GM12801 (cell line): ENCODE data around the gene FOXB2.

ENCODE experiments used
- TF ChIP-seq, protein P1 (sequence below): IDR thresholded peaks from one replicate; pipeline ENCODE4 v1.5.1; 2011; ENCODE audit warnings: control low read depth; ENCODE audit not compliant: insufficient read length; ENCODE audit errors: extremely low read depth

FOXB2 gene

DNA sequence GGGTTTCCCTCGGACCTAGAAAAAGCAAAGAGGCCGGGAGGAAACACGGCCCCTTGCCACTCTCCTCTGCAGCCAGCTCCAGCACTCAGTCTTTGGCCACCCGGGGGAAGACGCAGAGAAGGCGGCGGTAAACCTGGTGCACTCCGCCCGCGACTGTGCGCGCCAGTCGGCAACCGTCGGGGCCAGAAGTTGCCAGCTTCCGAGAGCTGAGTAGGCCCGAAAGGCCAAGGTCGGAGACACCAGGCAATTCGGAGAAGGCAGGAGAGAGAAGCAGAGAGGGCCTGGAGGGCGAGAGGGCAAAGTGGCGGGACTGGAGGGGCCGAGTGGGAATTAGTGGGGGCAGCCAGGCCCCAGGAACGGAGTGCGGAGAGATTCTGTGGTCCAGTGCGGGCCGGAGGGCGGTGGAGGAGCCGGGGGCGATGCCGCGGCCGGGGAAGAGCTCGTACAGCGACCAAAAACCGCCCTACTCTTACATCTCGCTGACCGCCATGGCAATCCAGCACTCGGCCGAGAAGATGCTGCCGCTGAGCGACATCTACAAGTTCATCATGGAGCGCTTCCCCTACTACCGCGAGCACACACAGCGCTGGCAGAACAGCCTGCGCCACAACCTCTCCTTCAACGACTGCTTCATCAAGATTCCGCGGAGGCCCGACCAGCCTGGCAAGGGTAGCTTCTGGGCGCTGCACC lies at the start of gene FOXB2:
Gene FOXB2 (plus strand): TSS at position 420 of the 690 bp plus-strand sequence. CDS start 0 bp downstream, at position 420.
- TF ChIP-seq, protein P1, sequence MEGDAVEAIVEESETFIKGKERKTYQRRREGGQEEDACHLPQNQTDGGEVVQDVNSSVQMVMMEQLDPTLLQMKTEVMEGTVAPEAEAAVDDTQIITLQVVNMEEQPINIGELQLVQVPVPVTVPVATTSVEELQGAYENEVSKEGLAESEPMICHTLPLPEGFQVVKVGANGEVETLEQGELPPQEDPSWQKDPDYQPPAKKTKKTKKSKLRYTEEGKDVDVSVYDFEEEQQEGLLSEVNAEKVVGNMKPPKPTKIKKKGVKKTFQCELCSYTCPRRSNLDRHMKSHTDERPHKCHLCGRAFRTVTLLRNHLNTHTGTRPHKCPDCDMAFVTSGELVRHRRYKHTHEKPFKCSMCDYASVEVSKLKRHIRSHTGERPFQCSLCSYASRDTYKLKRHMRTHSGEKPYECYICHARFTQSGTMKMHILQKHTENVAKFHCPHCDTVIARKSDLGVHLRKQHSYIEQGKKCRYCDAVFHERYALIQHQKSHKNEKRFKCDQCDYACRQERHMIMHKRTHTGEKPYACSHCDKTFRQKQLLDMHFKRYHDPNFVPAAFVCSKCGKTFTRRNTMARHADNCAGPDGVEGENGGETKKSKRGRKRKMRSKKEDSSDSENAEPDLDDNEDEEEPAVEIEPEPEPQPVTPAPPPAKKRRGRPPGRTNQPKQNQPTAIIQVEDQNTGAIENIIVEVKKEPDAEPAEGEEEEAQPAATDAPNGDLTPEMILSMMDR = no peak

DNA sequence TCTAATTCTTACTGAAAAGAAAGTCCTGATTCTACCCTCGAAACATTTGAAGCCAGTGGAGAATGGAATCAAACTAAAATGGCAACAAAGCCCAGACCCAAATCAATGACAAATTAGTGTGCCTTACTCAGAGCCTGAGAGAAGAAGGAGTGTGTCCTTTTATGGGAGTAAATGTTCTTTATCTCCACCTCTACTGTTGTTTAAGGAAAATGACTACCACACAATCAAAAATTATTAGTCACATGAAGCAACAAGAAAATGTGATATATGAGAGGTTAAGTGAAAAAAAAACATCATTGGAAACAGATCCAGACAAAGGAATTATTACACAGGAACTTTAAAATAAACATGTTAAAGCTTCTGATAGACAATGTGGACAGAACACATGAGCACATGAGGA lies 49.7 kb upstream of the FOXB2 start:
- TF ChIP-seq, protein P1 = no peak

DNA sequence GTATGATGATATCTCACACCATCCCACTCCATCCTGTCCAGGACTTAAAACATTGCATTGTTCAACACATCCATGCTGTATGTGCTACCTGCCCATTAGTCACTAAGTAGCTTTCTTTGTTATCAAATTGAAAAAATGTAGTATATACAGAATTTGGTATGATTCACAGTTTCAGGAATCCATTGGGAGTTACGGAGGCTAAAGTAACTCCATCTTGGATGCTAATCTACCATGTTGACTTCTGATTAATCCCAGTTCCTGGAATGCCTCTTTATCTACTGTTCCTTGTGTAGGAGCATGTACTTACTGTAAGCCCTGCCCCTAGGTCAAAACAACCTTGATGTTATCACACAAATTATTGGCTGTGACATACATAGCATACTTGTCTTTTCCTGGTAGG lies 38.9 kb upstream of the FOXB2 start:
- TF ChIP-seq, protein P1 = no peak

- TF ChIP-seq, protein P1 = no peak
Measured at GRCh38 chr9:76984486-76984885, 35.0 kb upstream of the FOXB2 start.

GRCh38 chr9:76985581-76985980 lies 33.9 kb upstream of the FOXB2 start:
- TF ChIP-seq, protein P1 = no peak

DNA sequence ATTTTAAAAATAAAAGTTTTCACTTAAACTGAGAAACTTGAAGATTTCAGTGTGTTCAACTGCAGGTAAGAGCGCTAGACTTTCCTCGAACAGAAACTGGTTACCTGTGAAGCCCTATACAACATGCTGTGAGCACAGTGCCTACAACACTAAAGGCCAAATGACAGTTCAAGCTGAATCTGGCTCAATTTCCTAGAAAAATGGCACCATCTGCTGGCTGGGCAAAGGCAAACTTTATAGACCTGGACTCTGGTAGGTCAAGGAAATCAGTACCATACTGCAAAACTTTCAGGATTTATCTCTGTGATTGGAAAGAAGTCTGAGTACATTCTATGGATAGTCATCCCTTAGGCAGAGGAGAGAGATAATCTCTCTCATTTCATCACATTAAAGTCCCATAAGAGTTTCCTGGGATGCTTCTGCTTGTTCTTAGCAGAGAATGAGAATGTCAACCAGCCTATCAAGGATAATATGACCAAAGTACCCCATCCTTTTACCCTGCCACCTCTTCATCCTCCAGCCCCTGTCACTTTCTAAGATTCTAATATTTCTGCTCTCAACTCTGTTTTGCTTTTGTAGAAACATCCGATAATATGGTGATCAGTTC lies 31.8 kb upstream of the FOXB2 start:
- TF ChIP-seq, protein P1 = no peak

DNA sequence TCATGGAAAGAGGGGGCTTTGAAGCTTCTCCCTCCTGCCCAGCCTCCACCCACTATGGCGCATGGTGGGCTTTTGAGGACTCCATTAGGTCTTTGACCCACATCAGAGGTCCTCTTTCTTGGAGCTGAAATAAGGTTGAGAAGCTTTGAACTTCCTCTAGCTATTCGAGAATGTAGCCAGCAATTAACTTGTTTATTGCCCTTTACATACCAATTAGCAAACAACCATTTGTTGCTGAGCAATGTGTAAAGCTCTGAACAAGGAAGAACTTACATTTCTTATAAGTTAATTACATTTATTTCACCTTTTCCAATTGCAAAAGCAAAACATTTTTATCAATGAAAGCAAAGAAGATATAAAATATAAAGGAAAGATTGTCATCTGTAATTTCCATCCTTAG lies 30.5 kb upstream of the FOXB2 start:
- TF ChIP-seq, protein P1 = no peak
